Smooth muscle cell (in vitro differentiated cells): ENCODE results near the gene ATP8A2. TPM values are rescaled to one million over a fixed set of nuclear protein-coding genes. Genes with fewer than 3 reads are reported as not detected.

Experiments
- DNase-seq: peaks from one replicate; lab custom pipeline; 2025; ENCODE audit not compliant: unreplicated experiment; lab: John Stamatoyannopoulos, UW
- H2AFZ ChIP-seq: fragments of 200-600 bp; sonication (generic); 2 replicates; pipeline ENCODE4 v1.6.0; 2016; ENCODE audit warnings: antibody characterized with exemption, low read depth, mild to moderate bottlenecking
- H3F3A ChIP-seq: fragments of 200-600 bp; sonication (generic); 2 replicates; pipeline ENCODE4 v1.6.0; 2017; ENCODE audit warnings: antibody characterized with exemption, low read depth
- H3K27ac ChIP-seq: fragments of 200-600 bp; sonication (generic); 2 replicates; pipeline ENCODE4 v1.5.1; 2016; ENCODE audit warnings: low read depth, mild to moderate bottlenecking
- H3K27me3 ChIP-seq: fragments of 200-600 bp; sonication (generic); 2 replicates; pipeline ENCODE4 v1.6.1; 2016; ENCODE audit warnings: low read depth, mild to moderate bottlenecking
- H3K36me3 ChIP-seq: fragments of 200-600 bp; sonication (generic); 2 replicates; pipeline ENCODE4 v1.5.1; 2016; ENCODE audit warnings: low read depth
- H3K4me1 ChIP-seq: fragments of 200-600 bp; sonication (generic); 2 replicates; pipeline ENCODE4 v1.5.1; 2016; ENCODE audit warnings: low read depth
- H3K4me2 ChIP-seq: fragments of 200-600 bp; sonication (generic); 2 replicates; pipeline ENCODE4 v1.6.0; 2016; ENCODE audit warnings: mild to moderate bottlenecking
- H3K4me3 ChIP-seq: fragments of 200-600 bp; sonication (generic); 2 replicates; pipeline ENCODE4 v1.5.1; 2016; ENCODE audit warnings: mild to moderate bottlenecking
- H3K79me2 ChIP-seq: fragments of 200-600 bp; sonication (generic); 2 replicates; pipeline ENCODE4 v1.6.0; 2016; ENCODE audit warnings: low read depth, mild to moderate bottlenecking
- H3K9ac ChIP-seq: fragments of 200-600 bp; sonication (generic); 2 replicates; pipeline ENCODE4 v1.6.0; 2016; ENCODE audit warnings: low read depth
- H3K9me3 ChIP-seq: fragments of 200-600 bp; sonication (generic); replicated peaks from 2 replicates; pipeline ENCODE4 v1.5.1; 2016; ENCODE audit warnings: low read depth
- H4K20me1 ChIP-seq: fragments of 200-600 bp; sonication (generic); 2 replicates; pipeline ENCODE4 v1.6.0; 2016; ENCODE audit warnings: low read depth
- CTCF ChIP-seq: fragments of 200-600 bp; sonication (generic); IDR thresholded peaks from 2 replicates; pipeline ENCODE4 v1.5.1; 2017; ENCODE audit warnings: borderline replicate concordance, mild to moderate bottlenecking, antibody characterized with exemption; ENCODE audit not compliant: insufficient read depth, poor library complexity, severe bottlenecking
- WGBS: methylation state at CpG from one replicate; pipeline ENCODE4 v1.1.7; 2016; ENCODE audit warnings: low lambda C conversion rate; 5-methylcytosine and 5-hydroxymethylcytosine counted together
- polyA plus RNA-seq: library from polyadenylated mRNA; unstranded; fragments of >200 nt; fragmentation: Nextera tagmentation; extraction: Ambion mirVana; gene quantifications from 2 replicates; pipeline ENCODE4 v1.2.1, GENCODE V29; 2016
- total RNA-seq: library from RNA; depleted of rRNA; stranded (reverse); fragments of >200 nt; gene quantifications from 2 replicates; pipeline ENCODE4 v1.2.3, GENCODE V29; 2014

The ATP8A2 gene
- total and polyA plus RNA-seq, 2 experiments from 2014 or later: under 0.01 to 0.06 TPM

DNA sequence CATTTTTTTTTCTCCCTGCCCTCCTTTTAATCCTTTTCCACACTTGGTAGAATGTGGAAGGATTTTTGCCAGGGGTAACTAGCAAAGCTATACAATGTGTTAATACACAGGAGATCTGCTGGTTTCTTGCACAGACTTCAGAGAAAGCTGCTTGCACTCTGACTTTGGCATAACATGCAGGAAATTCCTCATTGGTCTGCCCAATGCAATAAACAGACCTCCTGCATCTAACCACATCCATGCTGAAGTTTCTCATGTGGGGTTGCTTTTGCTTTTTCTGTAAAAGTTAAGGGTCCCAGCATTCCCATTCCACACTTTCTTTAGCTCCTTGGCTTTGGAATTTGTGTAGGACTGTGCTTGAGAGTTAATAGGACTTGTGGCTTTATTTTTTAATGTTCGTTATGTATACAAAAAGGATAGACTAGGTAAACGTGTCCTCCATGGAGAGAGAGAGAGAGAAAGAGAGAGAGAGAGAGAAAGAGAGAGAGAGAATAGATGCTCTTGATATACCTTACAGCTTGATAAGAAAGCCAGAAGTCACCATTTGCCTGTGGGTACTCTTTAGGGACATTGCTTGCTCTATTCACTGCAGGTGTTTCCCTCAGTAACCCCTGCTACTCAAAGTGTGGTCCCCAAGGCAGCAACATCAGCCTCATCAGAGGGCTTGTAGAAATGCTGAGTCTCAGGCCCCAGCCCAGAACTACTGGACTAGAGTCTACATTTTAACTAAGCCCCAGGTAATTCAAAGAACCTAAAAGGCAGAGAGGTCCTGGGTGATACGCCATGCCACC is 509.6 kb downstream of the ATP8A2 start:
- peaks cover 6% of the 10 kb centered on the region for H3F3A ChIP-seq
- TF ChIP-seq CTCF: no peak
- H3K9me3 ChIP-seq: no peaks in the 10 kb centered on the region
- no peaks in the 10 kb centered on the region for H4K20me1 ChIP-seq
- H3K4me1 ChIP-seq: peaks cover 43% of the 10 kb centered on the region
- no peak for DNase-seq
- no peak overlapping the region for H2AFZ ChIP-seq
- H3K4me2 ChIP-seq: peak overlapping the region; percentile 62
- no peaks in the 10 kb centered on the region for H3K36me3 ChIP-seq
- H3K27me3 ChIP-seq: no peaks in the 10 kb centered on the region
- 69% methylated on average over 3 of the region's 3 CpGs for WGBS
- no peak overlapping the region for H3K9ac ChIP-seq
- H3K27ac ChIP-seq: no peak overlapping the region
- no peaks in the 10 kb centered on the region for H3K79me2 ChIP-seq
- no peak overlapping the region for H3K4me3 ChIP-seq

DNA sequence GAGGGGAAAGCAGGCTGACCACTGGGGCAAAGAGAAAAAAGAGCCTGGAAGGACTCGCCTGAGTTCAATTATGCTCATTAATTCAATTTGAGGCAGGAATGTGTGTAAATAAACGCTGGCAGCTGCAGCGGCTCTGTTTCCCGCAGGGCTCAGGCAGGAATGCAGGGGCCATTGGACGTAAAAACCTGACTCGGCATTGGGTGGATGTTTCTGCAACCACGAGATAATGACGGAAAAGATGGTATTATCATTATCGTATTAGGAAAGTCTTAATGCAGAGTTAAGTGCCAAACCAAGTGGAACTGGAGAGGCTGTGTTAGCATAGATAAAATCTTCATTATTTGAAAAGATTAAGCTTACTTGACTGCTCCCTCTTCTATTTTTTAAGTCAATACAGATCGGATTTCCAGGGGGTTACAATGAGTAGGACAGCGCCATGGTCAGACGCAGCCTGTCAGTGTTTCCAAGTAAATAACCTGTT is 510.2 kb downstream of the ATP8A2 start:
- Histone ChIP-seq H3F3A (peaks cover 6% of the 10 kb centered on the region), H3K36me3 (no peaks in the 10 kb centered on the region), H3K9me3 (no peaks in the 10 kb centered on the region), H3K4me3 (no peak overlapping the region), H2AFZ (no peak overlapping the region), H3K27ac (no peak overlapping the region), H3K4me1 (peaks cover 43% of the 10 kb centered on the region), H4K20me1 (no peaks in the 10 kb centered on the region), H3K4me2 (peak overlapping the region; percentile 62), H3K9ac (no peak overlapping the region), H3K79me2 (no peaks in the 10 kb centered on the region), H3K27me3 (no peaks in the 10 kb centered on the region)
- 22% methylated on average over 12 of the region's 12 CpGs for WGBS
- no peak for DNase-seq
- TF ChIP-seq CTCF: no peak

GRCh38 chr13:25882466-25883357 is 510.9 kb downstream of the ATP8A2 start:
- H3K9ac ChIP-seq: no peak overlapping the region

More at GRCh38 chr13:25882466-25883357, 510.9 kb downstream of the ATP8A2 start:
- Histone ChIP-seq H2AFZ (no peak overlapping the region), H3K4me3 (no peak overlapping the region), H3K27ac (no peak overlapping the region), H3F3A (peaks cover 6% of the 10 kb centered on the region), H3K36me3 (no peaks in the 10 kb centered on the region), H4K20me1 (no peaks in the 10 kb centered on the region), H3K4me1 (peaks cover 39% of the 10 kb centered on the region), H3K27me3 (no peaks in the 10 kb centered on the region), H3K79me2 (no peaks in the 10 kb centered on the region), H3K4me2 (peak overlapping the region; percentile 62), H3K9me3 (no peaks in the 10 kb centered on the region)
- 88% methylated on average over 8 of the region's 8 CpGs for WGBS
- DNase-seq: no peak
- TF ChIP-seq CTCF: no peak
